ENCODE measurements around the gene PRSS56. TPM values are rescaled to one million over a fixed set of nuclear protein-coding genes. Genes with fewer than 3 reads are reported as not detected.
A peak's percentile ranks its signal among the peaks of the same experiment; 100 is the strongest.
"Not testable (repeated sequence)": the region's sequence is repeated elsewhere in the genome, so short reads cannot be mapped to it uniquely, and the experiment has no call there.

Gene PRSS56
- total RNA-seq, 1 donor from 2014 or later, result 0.19 TPM

DNA sequence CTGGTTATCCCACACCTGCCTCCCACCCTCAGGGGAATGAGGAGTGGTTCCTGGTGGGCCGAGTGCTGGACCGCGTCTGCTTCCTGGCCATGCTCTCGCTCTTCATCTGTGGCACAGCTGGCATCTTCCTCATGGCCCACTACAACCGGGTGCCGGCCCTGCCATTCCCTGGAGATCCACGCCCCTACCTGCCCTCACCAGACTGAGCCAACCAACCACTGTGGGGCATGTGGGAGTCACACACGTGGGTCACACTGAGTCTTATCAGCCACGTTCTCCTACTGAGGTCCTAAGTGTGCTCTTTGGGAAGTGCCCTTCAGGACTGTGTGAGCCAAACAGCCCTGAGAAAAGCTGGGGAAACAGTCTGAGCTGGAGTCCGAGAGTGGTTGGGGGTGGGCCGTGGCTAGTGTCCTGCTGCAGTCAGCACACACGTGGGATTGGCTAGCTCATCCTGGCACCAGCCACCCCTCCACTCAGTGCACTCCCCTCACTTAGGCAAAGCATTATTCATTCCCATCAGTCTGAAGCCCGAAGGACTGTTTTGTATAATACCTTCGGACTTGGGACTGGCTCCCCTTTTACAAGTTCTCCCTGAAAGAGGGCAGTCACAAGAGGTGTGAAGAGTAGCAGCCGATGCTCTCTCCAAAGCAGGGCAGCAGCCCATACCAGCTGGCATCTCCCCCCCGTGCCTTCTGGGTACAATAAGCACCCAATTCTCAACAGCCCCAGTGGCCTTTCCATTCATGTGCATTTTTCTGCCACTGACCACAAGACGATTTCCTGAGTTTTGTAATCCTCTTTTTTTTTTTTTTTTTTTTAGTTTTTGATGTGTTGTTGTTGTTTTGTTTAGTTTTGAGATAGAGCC lies 25.6 kb downstream of the PRSS56 start:
- no peak for DNase-seq
- intact Hi-C loops (cut with DNase I), result no loop called here
- ATAC-seq (ENCODE audit: poor library complexity), result no peak

DNA sequence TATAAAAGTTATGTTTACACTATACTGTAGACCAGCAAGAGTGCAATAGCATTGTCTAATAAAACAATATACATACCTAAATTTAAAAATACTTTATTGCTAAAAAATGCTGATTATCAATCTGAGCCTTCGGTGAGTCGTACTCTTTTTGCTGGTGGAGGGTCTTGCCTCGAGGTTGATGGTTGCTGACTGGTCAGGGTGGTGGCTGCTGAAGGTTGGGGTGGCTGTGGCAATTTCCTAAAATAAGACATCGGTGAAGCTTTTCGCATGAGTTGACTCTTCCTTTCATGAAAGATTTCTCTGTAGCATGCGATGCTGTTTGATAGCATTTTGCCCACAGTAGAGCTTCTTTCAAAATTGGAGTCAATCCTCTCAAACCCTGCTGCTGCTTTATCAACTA lies 27.8 kb downstream of the PRSS56 start:
- ATAC-seq (ENCODE audit: poor library complexity) (no peak), DNase-seq (no peak)
- intact Hi-C loops (cut with DNase I), result no loop called here

DNA sequence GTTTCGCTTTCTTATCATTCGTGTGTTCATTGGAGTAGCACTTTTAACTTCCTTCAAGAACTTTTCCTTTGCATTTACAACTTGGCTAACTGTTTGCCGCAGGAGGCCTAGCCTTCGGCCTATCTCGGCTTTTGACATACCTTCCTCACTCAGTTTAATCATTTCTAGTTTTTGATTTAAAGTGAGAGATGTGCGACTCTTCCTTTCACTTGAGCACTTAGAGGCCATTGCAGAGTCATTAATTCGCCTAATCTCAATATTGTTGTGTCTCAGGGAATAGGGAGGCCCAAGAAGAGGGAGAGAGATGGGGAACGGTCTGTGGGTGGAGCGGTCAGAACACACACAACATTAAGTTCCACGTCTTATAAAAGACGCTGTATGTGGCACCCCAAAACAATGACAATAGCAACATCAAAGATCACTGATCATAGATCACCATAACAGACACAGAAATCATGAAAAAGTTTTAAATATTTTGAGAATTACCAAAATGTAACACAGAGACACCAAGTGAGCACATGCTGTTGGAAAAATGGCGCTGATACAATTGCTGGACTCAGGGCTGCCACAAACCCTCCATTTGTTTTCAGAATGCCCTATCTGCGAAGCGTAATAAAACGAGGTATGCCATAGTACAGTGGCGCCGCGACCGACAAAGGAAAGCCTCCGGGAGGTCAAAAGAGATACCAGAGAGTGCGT lies 29.6 kb downstream of the PRSS56 start:
- ATAC-seq (ENCODE audit: poor library complexity) (no peak), DNase-seq (no peak)
- intact Hi-C loops (cut with DNase I), result no loop called here

DNA sequence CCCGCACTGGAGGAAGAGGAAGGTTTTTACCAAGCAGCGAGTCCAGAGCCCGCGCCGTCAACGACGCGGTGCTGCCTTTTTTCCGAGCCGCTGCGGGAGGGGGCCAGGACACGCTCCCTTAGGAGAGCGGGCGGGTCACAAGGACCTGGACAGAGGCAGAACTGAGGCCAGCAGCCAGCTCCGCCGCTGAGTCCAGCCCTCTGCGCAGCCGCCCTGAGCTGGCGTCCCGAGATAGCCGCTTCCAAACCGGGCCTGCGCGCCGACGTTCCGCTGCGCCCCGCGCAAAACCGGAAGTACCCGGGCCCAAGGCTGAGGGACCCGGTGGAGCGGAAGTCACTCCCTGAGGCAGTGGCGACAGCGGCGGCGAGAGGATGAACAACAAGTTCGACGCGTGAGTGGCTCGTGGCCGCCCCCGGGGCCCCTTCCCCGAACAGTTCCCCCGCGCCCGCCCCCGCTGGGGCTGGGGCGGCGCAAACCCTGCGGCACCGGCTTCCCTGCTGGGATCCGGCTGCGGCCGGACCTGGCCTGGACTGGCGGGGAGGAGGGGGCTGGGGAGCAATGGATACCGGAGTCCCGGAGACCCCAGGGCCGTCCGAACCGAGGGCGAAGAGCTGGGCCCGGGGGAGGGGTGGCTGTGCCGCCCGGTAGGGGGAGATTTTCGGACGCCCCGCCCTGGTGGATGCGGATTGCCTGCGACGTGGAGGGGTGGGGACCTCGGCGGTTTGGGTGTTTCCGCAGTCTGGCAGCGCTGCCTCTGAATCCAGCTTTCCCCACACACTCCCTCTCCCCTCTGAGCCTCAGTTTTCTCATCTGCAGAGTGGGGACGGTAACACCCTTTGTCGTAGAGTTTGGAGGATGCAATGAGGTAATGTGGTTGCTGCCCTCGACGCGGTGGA lies 30.4 kb downstream of the PRSS56 start, which contains the start of the genes EIF4E2 and TIGD1:
Gene EIF4E2 (plus strand): TSS at position 336 of the 896 bp plus-strand sequence. CDS start 36 bp downstream, at position 372.
Gene TIGD1 (minus strand): TSS at position 204 of the 896 bp plus-strand sequence. CDS start 675 bp downstream, outside the sequence.
- intact Hi-C loops (cut with DNase I), result no loop called here
- DNase-seq, result peak; percentile 97
- peak; percentile 99 for ATAC-seq (ENCODE audit: poor library complexity)

DNA sequence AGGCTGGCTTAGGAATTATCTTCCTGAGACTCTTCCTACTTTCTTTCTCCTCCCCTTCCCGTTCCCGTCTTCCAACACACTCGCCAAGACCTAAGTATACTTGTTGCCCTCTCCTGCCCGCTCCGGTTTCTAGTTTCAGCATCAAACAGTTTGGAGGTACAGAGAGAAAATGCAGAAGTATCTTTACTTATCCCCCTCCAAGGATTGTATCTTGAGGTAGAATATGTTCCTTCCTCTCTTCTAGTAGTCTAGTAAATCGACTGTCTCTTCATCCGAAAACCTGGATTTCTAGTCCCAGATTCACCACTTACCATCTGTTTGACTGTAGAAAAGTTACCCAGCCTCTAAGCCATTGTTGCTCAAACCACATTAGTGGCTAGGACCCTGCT lies 31.1 kb downstream of the PRSS56 start:
- DNase-seq, result no peak
- intact Hi-C loops (cut with DNase I), result no loop called here
- no peak for ATAC-seq (ENCODE audit: poor library complexity)

DNA sequence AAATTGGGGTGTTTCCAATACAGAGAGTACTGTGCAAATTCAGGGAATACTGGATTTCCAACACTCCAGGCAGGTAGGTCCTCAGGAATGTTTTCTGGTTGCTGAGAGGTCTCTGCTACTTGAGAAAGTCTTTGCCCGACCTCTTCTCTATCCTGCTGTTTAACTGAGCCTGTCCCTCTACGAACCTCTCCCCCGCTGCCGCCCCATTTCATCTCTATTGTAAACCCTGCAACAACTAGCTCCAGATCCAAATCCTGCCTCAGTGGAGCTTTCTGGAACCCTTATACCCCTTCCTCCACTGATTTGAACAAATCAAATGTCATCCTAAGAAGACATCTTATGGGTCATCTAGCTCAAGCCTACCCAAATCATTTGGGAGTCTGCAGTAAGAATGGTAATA lies 31.6 kb downstream of the PRSS56 start:
- intact Hi-C loops (cut with DNase I), result no loop called here
- DNase-seq, result no peak
- ATAC-seq (ENCODE audit: poor library complexity), result no peak

DNA sequence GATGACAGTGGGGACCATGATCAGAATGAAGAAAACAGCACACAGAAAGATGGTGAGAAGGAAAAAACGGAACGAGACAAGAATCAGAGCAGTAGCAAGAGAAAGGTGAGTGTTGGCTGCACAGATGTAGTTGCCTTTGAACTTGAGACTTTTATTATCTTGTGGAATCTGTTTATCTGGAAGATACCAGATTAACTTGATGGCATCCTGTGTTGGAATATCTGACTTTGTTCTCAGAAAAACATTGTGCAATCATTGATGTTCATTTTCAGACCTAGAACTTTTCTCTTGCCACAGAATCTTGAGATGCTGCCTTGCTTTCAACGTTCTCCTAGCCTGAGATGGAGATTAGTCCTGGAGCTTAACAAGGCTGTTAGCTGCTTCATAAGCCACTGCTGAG lies 36.2 kb downstream of the PRSS56 start:
- intact Hi-C loops (cut with DNase I), result no loop called here

DNA sequence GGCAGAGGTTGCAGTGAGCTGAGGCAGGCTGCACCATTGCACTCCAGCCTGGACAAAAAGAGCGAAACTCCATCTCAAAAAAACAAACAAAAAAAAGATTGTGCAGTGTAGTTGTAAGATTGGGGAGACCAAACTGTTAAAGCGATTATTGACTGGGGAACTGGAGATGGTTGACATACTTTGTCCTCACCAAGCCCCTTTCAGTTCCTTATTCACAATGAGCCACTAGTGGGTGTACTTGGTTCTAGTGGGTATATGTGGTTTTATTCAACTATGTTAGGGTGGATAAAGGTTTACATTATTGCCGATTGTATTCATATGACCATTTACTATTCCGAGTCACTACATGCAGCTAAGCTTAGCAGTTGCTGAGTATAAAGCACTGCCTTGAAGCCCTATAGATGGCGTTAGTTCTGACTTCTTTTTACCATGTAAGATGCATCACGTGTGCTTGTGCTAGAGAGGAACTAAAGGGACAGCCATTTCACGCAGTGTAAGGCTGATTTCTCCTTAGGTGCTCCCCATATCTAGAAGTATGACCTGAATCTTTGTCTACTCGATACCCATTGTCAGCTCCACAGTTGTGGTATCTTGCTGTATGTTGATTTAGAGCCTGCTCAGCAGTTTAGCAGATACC lies 42.4 kb downstream of the PRSS56 start:
- intact Hi-C loops (cut with DNase I), result no loop called here
- no peak for DNase-seq
- ATAC-seq (ENCODE audit: poor library complexity), result no peak

More for the DNA sequence above, 36.2 kb downstream of the PRSS56 start:
- DNase-seq (no peak), ATAC-seq (ENCODE audit: poor library complexity) (no peak)

DNA sequence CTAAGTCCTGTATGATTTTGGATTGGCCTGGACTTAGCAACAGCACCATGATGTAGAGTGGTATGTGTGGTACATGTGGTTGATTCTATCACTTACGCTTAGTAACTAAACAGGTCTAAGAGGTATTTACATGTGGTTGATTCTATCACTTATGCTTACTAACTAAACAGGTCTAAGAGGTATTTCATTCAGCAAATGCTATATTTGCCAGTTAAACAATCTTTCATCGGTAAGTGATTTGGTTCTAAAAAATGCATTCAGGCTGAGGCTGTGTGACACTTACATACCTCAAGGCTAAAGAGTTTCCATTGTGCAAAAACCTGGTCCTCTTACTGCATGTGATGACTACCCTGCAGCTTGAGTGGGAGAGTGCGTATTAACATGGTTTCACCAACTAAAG lies 43.4 kb downstream of the PRSS56 start:
- intact Hi-C loops (cut with DNase I), result no loop called here
- no peak for DNase-seq
- ATAC-seq (ENCODE audit: poor library complexity), result no peak

DNA sequence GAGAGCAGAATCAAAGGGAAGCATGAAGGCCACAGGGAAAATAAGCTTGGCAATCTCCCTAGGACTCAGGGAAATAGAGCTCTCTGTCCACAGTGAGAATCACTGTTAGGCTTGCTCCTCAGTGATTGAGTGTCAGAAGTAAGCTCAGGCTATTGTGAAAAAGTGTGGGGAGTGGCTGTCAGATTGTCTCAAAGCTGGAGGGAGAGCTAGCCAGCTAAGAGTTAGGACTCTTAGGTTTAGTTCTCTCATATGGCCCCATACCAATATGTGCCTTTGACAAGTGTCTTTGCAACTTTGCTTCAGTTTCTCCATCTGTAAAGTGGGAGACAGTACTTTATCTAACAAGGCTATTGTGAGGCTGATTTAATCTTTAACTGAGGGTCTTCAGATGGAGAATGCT lies 47.5 kb downstream of the PRSS56 start:
- ATAC-seq (ENCODE audit: poor library complexity) (no peak), DNase-seq (no peak)
- intact Hi-C loops (cut with DNase I), result no loop called here

DNA sequence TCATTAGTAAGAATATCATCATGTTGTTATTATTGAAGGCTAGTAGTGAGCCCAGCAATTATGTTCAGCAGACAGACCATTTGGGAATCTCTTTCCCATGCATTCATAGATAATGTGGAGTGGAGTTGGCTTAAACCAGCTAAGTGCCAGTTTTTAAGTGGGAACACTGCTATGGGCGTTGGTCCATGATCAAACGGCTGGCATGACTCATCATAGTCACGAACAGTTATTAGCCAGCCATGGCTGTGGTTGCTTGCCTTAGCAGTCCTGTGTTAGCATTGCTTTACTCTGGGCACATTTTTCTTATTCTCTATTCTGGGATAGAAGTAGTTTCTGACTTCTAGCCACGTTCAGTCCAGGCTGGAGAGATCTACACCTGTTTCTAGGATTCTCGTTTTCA lies 48.0 kb downstream of the PRSS56 start:
- intact Hi-C loops (cut with DNase I), result no loop called here
- ATAC-seq (ENCODE audit: poor library complexity), result peak; percentile 85
- DNase-seq, result no peak

DNA sequence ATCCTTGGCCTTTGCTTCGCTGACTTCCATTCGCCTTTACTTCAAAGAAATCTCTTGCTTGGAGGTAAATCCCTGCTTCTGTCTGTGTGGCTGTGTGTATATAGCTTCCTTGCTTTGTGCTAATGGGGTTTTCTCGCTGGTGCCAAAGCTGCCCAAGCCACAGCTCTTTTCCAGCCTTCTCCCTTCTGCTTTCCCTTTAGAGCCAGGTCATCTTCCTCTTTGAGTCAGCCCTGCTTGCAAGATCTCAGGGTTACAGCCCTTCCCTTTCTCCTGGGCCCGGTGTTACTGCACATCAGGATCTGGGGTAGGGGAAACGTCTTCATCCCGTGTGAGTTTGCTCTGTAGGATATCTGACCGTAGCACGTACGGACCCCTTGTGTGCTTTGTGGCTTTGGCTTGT lies 49.4 kb downstream of the PRSS56 start:
- no peak for DNase-seq
- intact Hi-C loops (cut with DNase I), result no loop called here
- no peak for ATAC-seq (ENCODE audit: poor library complexity)

DNA sequence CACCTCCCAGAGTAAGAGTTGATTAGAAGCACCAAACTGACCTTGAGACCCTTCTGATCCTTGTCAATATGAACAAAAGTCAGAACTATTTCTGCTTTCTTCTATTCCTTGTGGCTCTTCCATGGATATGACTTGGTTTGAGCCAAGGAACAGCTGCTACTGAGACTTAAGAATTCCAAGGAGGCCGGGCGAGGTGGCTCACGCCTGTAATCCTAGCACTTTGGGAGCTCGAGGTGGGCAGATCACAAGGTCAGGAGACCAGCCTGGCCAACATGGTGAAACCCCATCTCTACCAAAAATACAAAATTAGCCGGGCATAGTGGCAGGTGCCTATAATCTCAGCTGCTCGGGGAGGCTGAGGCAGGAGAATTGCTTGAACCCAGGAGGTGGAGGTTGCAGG lies 50.3 kb downstream of the PRSS56 start:
- intact Hi-C loops (cut with DNase I); ATAC-seq (ENCODE audit: poor library complexity); DNase-seq: not testable (repeated sequence)

DNA sequence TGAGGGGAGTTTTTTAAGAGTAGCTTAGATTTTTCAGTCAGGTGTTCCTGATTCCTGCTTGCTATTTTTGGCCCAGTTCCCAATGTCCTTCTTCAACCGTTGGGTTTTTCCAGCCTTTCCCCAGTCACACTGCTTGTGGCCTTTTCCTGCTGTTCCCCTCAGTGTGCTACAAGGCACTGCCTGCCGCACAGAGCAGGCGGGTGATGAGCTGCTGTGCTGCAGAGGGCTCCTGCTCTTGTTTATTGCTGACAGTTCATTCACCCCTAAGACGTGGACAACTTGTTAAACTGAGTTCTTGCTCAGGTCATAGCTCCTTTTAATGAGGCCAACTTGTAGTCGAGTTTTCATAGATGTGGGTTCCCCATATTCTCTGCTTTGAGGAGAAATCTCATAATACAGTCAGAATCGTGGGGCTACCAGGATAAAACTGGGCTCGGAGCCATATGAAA lies 50.9 kb downstream of the PRSS56 start:
- intact Hi-C loops (cut with DNase I), result no loop called here
- ATAC-seq (ENCODE audit: poor library complexity), result no peak
- DNase-seq, result no peak

DNA sequence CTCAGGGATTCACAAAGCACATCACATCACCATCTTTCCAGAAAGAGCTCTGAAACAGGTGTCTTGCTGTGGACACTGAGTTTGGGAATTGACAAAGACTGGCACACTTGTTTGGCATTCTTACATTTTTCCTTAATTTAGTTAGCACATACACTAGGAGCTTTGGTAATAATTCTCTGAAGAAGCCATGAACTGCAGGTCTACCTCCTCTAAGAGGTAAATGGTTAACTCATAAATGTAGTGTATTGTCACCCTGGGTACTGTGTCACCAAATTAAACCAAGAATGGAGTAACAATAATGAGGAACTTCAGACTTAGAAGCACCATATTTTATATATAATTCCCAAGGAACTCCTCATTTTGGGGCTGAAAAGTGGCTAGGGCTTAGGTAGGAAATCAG lies 52.9 kb downstream of the PRSS56 start:
- intact Hi-C loops (cut with DNase I), result no loop called here
- ATAC-seq (ENCODE audit: poor library complexity) (no peak), DNase-seq (no peak)

DNA sequence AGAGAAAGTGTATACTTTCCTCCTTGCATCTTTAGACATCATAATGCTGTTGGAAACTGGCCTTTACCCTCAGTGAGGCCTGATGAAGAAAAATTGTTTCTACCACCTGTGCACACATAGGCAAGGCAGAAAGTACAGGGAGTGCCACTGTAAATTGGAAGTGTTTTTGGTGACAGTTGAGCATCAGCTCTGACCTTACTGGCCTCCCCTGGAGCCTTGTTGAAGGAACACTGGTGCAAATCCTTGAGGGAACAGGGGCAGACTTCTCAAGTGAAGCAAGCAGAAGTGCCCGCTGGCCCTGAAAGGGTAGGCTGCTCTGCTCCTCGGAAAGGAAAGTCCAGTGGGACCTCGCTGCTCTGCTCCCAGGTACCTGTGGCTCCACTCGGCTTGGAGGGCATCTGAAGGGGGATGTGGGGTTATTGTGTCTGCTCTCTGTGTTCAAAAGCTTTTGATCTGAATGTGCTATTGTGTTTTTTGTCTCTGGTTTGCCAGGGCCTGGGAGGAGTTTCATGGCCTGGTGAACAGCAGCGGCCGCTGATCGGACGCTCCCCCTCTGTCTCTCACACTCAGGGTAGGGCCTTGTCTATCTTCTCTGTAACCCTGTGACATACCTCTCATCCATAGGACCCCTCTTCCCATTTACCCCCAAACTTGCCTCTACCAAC lies 53.7 kb downstream of the PRSS56 start:
- DNase-seq (no peak), ATAC-seq (ENCODE audit: poor library complexity) (no peak)
- intact Hi-C loops (cut with DNase I), result no loop called here

DNA sequence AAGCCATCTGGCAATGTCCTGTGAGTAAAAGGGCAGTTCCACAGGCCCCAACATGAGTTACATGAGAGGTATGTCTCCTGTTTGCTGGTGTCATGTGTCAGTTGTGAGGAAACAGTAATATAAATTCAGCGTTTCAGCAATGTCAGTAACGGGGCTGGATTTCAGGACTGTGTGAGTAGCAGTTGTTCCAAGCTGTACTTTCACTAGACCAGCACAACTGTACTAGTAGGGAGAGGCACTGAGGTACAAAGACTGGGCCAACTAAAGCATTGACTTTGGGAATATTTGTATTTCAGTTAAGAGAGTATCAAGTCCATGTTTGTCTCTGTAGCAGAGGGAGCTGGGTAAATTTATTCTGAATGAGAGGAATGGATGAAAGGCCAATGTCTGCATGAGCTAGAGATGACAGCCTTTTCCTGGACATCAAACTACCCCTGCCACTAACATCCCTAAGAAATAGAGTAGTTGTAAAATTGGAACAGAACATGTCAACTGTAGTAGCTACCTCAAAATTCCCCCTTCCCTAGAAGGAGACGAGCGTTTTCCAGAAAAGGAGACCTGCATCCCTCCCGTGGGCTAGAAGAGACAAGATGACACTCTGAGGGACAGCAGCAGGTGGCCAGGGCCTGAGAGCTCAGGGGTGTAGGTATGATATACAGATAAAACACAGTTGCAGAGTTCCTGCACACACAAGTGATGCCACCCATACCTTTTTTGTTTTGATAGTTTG lies 54.7 kb downstream of the PRSS56 start:
- ATAC-seq (ENCODE audit: poor library complexity) (no peak), DNase-seq (no peak)
- intact Hi-C loops (cut with DNase I), result no loop called here

All from Right ventricle myocardium superior (tissue), 1 donor.